Erythroblast (primary cell): ENCODE measurements around the gene ASB8.

Experiments used
- DNase-seq, 2 experiments: peaks; one replicate each; lab custom pipeline; 2025; lab: John Stamatoyannopoulos, UW
- GATA1 ChIP-seq: IDR thresholded peaks from 2 replicates; pipeline ENCODE4 v1.6.1; 2011; ENCODE audit warnings: low read depth, mild to moderate bottlenecking, control low read depth, low read length, moderate library complexity
- POLR2A ChIP-seq: IDR thresholded peaks from 2 replicates; pipeline ENCODE4 v1.6.1; 2011; ENCODE audit warnings: mild to moderate bottlenecking, low read length

Gene ASB8

GRCh38 chr12:48191096-48191495 is 33.8 kb upstream of the ASB8 start:
- no peak for DNase-seq
- TF ChIP-seq GATA1 = no peak
- TF ChIP-seq POLR2A = no peak

GRCh38 chr12:48189331-48190125 is 32.2 kb upstream of the ASB8 start:
- DNase-seq = peak; percentile 71 to 87
- TF ChIP-seq GATA1 (no peak), POLR2A (no peak)

- TF ChIP-seq POLR2A (no peak), GATA1 (no peak)
- DNase-seq = no peak
Measured at GRCh38 chr12:48187916-48188695, 30.8 kb upstream of the ASB8 start.

GRCh38 chr12:48185181-48185919 is 28.0 kb upstream of the ASB8 start:
- TF ChIP-seq GATA1 (no peak), POLR2A (no peak)
- DNase-seq = no peak

- DNase-seq = no peak
Measured at GRCh38 chr12:48184549-48184922, 27.2 kb upstream of the ASB8 start.

GRCh38 chr12:48183876-48184548 is 26.7 kb upstream of the ASB8 start:
- no peak for TF ChIP-seq GATA1
- no peak for TF ChIP-seq POLR2A
- DNase-seq = no peak

More at GRCh38 chr12:48184549-48184922, 27.2 kb upstream of the ASB8 start:
- TF ChIP-seq POLR2A = no peak
- no peak for TF ChIP-seq GATA1

- peak; percentile 51 to 56 for DNase-seq
- TF ChIP-seq POLR2A (no peak), GATA1 (no peak)
Measured at GRCh38 chr12:48183091-48183875, 26.0 kb upstream of the ASB8 start, which contains the start of gene CCDC184. Gene CCDC184 (plus strand): TSS chr12:48183644. CDS start chr12:48184123, 479 bp downstream.

GRCh38 chr12:48182631-48183030 is 25.3 kb upstream of the ASB8 start:
- no peak for DNase-seq
- TF ChIP-seq GATA1 = no peak
- no peak for TF ChIP-seq POLR2A

GRCh38 chr12:48180857-48181495 is 23.7 kb upstream of the ASB8 start:
- DNase-seq = no peak
- TF ChIP-seq POLR2A = no peak
- TF ChIP-seq GATA1 = no peak

GRCh38 chr12:48180424-48180823 is 23.1 kb upstream of the ASB8 start:
- TF ChIP-seq POLR2A (no peak), GATA1 (no peak)
- no peak for DNase-seq

- DNase-seq = no peak
- TF ChIP-seq POLR2A (no peak), GATA1 (no peak)
Measured at GRCh38 chr12:48179466-48179865, 22.2 kb upstream of the ASB8 start.

GRCh38 chr12:48177982-48178381 is 20.7 kb upstream of the ASB8 start:
- TF ChIP-seq GATA1 (no peak), POLR2A (no peak)
- DNase-seq = no peak
